Measurements from ENCODE around the gene MDM2. TPM values are rescaled to one million over a fixed set of nuclear protein-coding genes. Genes with fewer than 3 reads are reported as not detected.

Gene MDM2
- total and polyA plus RNA-seq, 2 donors (not counting 3 experiments of a cell fraction or from before 2014, with no cell fraction given) = 16.7 to 270 TPM

DNA sequence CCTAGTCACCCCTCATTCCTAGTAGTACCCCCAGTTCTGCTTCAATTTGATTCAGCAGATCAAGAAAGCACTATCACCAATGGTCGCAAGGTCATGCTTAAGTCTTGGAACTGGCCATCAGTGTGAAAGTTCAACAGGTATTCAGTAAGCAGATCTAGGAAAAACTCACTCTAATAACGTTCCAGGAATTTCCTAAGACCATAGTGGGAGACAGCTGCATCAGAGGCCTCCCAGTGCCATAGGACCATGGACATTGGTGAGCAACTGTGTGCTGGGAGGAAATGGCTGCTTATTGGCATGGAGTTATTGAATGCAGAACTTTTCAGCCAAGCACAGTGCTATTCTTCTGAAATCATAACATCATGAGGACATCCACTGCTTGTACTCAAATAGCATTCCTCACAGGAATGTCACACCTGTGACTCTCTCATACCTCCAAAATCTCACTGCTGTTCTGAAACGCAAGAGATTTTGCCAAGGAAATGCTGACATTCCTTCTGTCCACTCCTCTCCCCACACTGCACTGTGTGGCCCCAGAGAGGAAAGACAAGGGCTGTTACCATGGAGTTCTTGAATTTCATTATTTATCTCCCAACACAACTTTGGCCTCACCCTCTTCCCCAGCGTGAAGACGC is 30.9 kb upstream of the MDM2 start:
- H2AFZ ChIP-seq (ENCODE audit: low read depth, low read length) = no peak overlapping the region
- H3K27ac ChIP-seq (ENCODE audit: insufficient read depth, low read depth, low read length) = no peak overlapping the region
- no peaks in the 10 kb centered on the region for H3K27me3 ChIP-seq (ENCODE audit: control insufficient read depth in 2 of 2, insufficient read depth in 2 of 2, low read length in 2 of 2)
- H3K4me2 ChIP-seq (ENCODE audit: insufficient read depth, low read length) = no peak overlapping the region
- no peaks in the 10 kb centered on the region for H3K9me1 ChIP-seq (replicated peaks; ENCODE audit: control insufficient read depth, extremely low read depth, insufficient read depth, low read length)
- no peak overlapping the region for H3K9ac ChIP-seq (replicated peaks; ENCODE audit: extremely low read depth, insufficient read depth, low read length)
- TF ChIP-seq, protein P1, sequence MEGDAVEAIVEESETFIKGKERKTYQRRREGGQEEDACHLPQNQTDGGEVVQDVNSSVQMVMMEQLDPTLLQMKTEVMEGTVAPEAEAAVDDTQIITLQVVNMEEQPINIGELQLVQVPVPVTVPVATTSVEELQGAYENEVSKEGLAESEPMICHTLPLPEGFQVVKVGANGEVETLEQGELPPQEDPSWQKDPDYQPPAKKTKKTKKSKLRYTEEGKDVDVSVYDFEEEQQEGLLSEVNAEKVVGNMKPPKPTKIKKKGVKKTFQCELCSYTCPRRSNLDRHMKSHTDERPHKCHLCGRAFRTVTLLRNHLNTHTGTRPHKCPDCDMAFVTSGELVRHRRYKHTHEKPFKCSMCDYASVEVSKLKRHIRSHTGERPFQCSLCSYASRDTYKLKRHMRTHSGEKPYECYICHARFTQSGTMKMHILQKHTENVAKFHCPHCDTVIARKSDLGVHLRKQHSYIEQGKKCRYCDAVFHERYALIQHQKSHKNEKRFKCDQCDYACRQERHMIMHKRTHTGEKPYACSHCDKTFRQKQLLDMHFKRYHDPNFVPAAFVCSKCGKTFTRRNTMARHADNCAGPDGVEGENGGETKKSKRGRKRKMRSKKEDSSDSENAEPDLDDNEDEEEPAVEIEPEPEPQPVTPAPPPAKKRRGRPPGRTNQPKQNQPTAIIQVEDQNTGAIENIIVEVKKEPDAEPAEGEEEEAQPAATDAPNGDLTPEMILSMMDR (IDR thresholded peaks at IDR 0.05; ENCODE audit: extremely low read depth in 1 of 2, insufficient read depth in 1 of 2, low read depth in 1 of 2, low read length in 2 of 2) = no peak
- TF ChIP-seq POLR2AphosphoS5 (IDR thresholded peaks at IDR 0.05; ENCODE audit: insufficient read depth, low read depth, low read length) (no peak), FOS (IDR thresholded peaks at IDR 0.05; ENCODE audit: borderline replicate concordance, insufficient read depth, low read length) (no peak), POLR2A (IDR thresholded peaks at IDR 0.05; ENCODE audit: low read depth, low read length) (no peak), MYC (IDR thresholded peaks at IDR 0.05; ENCODE audit: low read depth, low read length) (no peak), JUN (IDR thresholded peaks at IDR 0.05; ENCODE audit: borderline replicate concordance, insufficient read depth, insufficient read length, low read depth) (no peak), EZH2 (IDR thresholded peaks at IDR 0.05; ENCODE audit: borderline replicate concordance, low read depth, low read length, severe bottlenecking) (no peak), GATA2 (IDR thresholded peaks at IDR 0.05; ENCODE audit: insufficient read depth, insufficient read length, low read depth, low read length) (no peak)
- TF ChIP-seq, protein P2, sequence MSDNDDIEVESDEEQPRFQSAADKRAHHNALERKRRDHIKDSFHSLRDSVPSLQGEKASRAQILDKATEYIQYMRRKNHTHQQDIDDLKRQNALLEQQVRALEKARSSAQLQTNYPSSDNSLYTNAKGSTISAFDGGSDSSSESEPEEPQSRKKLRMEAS (IDR thresholded peaks at IDR 0.05; ENCODE audit: insufficient read depth, insufficient read length) = no peak
- DNase-seq (ENCODE audit: low read depth, low spot score) = no peak
- ChIA-PET POLR2A (no interaction called here), CTCF (no interaction called here)
- intact Hi-C loops (cut with micrococcal nuclease) = no loop called here
- H3K36me3 ChIP-seq (ENCODE audit: control insufficient read depth in 2 of 2, extremely low read depth in 1 of 2, insufficient read depth in 2 of 2, low read length in 2 of 2) = no peaks in the 10 kb centered on the region
- H3K4me1 ChIP-seq (ENCODE audit: control insufficient read depth, extremely low read depth, insufficient read depth, low read length) = peaks cover 7% of the 10 kb centered on the region
- no peaks in the 10 kb centered on the region for H3K79me2 ChIP-seq (ENCODE audit: control insufficient read depth, insufficient read depth, low read length)
- H4K20me1 ChIP-seq (replicated peaks; ENCODE audit: control insufficient read depth, extremely low read depth, insufficient read depth, low read length) = no peaks in the 10 kb centered on the region
- FAIRE-seq = no peak
- BruUV-seq (replicated peaks) = no TSS peak
- no peaks in the 10 kb centered on the region for H3K9me3 ChIP-seq (replicated peaks; ENCODE audit: control insufficient read depth, insufficient read depth, low read length)
- dilution Hi-C loops (cut with MboI; ENCODE audit: extremely low pct_ligation_motif_present, low sequenced_read_pairs) = no loop called here
- no peak overlapping the region for H3K4me3 ChIP-seq (replicated peaks in 1 of 3; ENCODE audit: insufficient read depth in 1 of 3, low read depth in 1 of 3, low read length in 3 of 3)
